CD4-positive, alpha-beta T cell (primary cell): Measurements from ENCODE around the gene SCAF1. TPM values are rescaled to one million over a fixed set of nuclear protein-coding genes. Genes with fewer than 3 reads are reported as not detected.

Source experiments
- ATAC-seq: fragments of 200-7000 bp; cut with Tn5 transposase; one replicate; pipeline ENCODE4 v1.10.0; 2022; ENCODE audit warnings: mild to moderate bottlenecking; ENCODE audit not compliant: poor library complexity
- CTCF ChIA-PET: fragments of 350-600 bp; sonication (Branson Sonifier 250); formaldehyde crosslinking; loops from one replicate; lab custom pipeline; 2021; ENCODE audit warnings: antibody characterized with exemption, inconsistent platforms; lab: Charles Lee
- POLR2A ChIA-PET: fragments of 350-600 bp; sonication (Branson Sonifier 250); formaldehyde crosslinking; loops from one replicate; lab custom pipeline; 2021; ENCODE audit warnings: antibody characterized with exemption, inconsistent platforms; lab: Charles Lee
- DNase-seq, 14 experiments: peaks; one replicate each; pipeline ENCODE4 v3.0.0-alpha.2; 2013 to 2020; ENCODE audit warnings: mixed read lengths in 2 of 14
- H3K27ac ChIP-seq, 2 donors: one replicate each; pipeline versions ENCODE4 v1.5.1 to v1.7.0; 2013; ENCODE audit warnings: low read length in 2 of 2, low read depth in 1 of 2, mild to moderate bottlenecking in 1 of 2
- H3K27me3 ChIP-seq, 2 experiments: 1 replicate in 1 of 2; 2 replicates in 1 of 2; pipeline versions ENCODE4 v1.6.1 to v1.7.0; 2013; ENCODE audit warnings: low read length in 2 of 2, control low read depth in 1 of 2, mild to moderate bottlenecking in 1 of 2, moderate library complexity in 1 of 2; ENCODE audit not compliant: insufficient read depth in 2 of 2, control insufficient read depth in 1 of 2
- H3K36me3 ChIP-seq: one replicate; pipeline ENCODE4 v1.6.1; 2013; ENCODE audit warnings: low read length, control low read depth; ENCODE audit not compliant: insufficient read depth
- H3K4me1 ChIP-seq: one replicate; pipeline ENCODE4 v1.6.1; 2013; ENCODE audit warnings: low read length, control low read depth; ENCODE audit not compliant: insufficient read depth
- H3K4me3 ChIP-seq: one replicate; pipeline ENCODE4 v1.5.1; 2013; ENCODE audit warnings: mild to moderate bottlenecking, low read length, moderate library complexity
- H3K9me3 ChIP-seq, 2 experiments: 1 replicate in 1 of 2; 2 replicates in 1 of 2; pipeline versions ENCODE4 v1.6.1 to v1.7.0; 2013; ENCODE audit warnings: low read length in 2 of 2, mild to moderate bottlenecking in 2 of 2, control low read depth in 1 of 2, moderate library complexity in 1 of 2; ENCODE audit not compliant: control insufficient read depth in 1 of 2, insufficient read depth in 1 of 2
- H3K27ac Mint-ChIP-seq: one replicate; pipeline ENCODE4 v1.8.0; 2020; ENCODE audit warnings: mixed read lengths
- H3K27me3 Mint-ChIP-seq: one replicate; pipeline ENCODE4 v1.8.0; 2021; ENCODE audit warnings: mixed read lengths
- H3K36me3 Mint-ChIP-seq: one replicate; pipeline ENCODE4 v1.8.0; 2021; ENCODE audit warnings: low read depth, mixed read lengths
- H3K4me1 Mint-ChIP-seq: one replicate; pipeline ENCODE4 v1.8.0; 2021; ENCODE audit warnings: low read depth, mixed read lengths
- H3K4me3 Mint-ChIP-seq: one replicate; pipeline ENCODE4 v1.8.0; 2020; ENCODE audit warnings: mild to moderate bottlenecking, mixed read lengths
- H3K9me3 Mint-ChIP-seq: one replicate; pipeline ENCODE4 v1.8.0; 2020; ENCODE audit warnings: mixed read lengths
- intact Hi-C, 2 experiments: fragments of 100-400 bp; cut with DNase I in 1 of 2; cut with micrococcal nuclease in 1 of 2; formaldehyde crosslinking; loops; one replicate each; pipeline versions ENCODE4 v1.15.1 to v1.9.0; 2023 to 2025; cut with DNase I, micrococcal nuclease
- total RNA-seq, 174 experiments: library from RNA in 2 of 174; stranded (reverse) in 2 of 174; gene quantifications; one replicate each; pipeline ENCODE4 v1.2.3 and lab custom pipeline; 2021 to 2026
- TF ChIP-seq, protein P1 (sequence below): fragments of 200-600 bp; IDR thresholded peaks from one replicate; pipeline ENCODE4 v1.8.0; 2022; ENCODE audit warnings: antibody characterized with exemption, mild to moderate bottlenecking

Gene SCAF1
- total RNA-seq, 2 experiments from 2014 or later: 30.6 to 34.8 TPM

DNA sequence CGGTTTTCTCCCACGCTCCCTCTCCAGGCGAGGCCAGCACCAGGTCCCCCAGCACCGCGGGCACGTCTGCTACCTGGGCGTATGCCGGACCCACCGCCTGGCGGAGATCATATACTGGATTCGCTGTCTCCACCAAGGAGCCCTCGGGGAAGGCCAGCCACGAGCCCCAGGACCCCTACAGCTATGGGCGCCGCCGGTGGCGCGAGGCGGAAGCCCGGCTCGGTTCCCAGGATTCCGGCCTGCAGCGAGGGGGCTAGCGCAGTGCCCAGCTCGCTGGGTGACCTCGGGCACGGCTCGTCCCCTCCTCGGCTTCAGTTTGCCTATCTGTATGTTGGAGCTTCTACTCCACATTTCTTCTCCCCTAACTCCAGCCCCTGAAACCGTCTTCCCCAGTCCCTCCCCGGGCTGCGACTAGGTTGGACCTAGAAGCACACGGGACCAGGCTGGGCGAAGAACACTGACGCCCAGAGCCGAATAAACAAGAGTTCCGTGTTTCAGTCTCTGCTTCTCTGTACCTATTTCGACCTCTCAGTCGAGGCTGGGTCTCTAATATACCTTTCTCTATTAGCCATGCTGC, 48.2 kb downstream of the SCAF1 start:
- TF ChIP-seq, protein P1, sequence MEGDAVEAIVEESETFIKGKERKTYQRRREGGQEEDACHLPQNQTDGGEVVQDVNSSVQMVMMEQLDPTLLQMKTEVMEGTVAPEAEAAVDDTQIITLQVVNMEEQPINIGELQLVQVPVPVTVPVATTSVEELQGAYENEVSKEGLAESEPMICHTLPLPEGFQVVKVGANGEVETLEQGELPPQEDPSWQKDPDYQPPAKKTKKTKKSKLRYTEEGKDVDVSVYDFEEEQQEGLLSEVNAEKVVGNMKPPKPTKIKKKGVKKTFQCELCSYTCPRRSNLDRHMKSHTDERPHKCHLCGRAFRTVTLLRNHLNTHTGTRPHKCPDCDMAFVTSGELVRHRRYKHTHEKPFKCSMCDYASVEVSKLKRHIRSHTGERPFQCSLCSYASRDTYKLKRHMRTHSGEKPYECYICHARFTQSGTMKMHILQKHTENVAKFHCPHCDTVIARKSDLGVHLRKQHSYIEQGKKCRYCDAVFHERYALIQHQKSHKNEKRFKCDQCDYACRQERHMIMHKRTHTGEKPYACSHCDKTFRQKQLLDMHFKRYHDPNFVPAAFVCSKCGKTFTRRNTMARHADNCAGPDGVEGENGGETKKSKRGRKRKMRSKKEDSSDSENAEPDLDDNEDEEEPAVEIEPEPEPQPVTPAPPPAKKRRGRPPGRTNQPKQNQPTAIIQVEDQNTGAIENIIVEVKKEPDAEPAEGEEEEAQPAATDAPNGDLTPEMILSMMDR: peak; percentile 22
- Mint-ChIP-seq H3K4me3 (peak overlapping the region; percentile 85), H3K4me1 (peaks cover 21% of the 10 kb centered on the region), H3K9me3 (no peaks in the 10 kb centered on the region), H3K27me3 (peaks cover 25% of the 10 kb centered on the region), H3K36me3 (peaks cover 29% of the 10 kb centered on the region), H3K27ac (peak overlapping the region; percentile 24)
- POLR2A ChIA-PET: interaction anchor here (1.5 to 2.0 kb wide), 4 partner anchors 9 to 76 kb away, joined by 3 to 6 read pairs (median 6); partner anchors contain the start of gene AP2A1
- intact Hi-C loops: loop anchor here in 1 of 2 experiments (1.0 kb wide), 1 partner anchor 23 kb away; no protein-coding TSS in a partner anchor
- Histone ChIP-seq H3K27me3 (peaks cover 14 to 15% of the 10 kb centered on the region in 2 experiments), H3K4me3 (peak overlapping the region; percentile 56), H3K36me3 (peaks cover 15% of the 10 kb centered on the region), H3K9me3 (peaks cover 0 to 5% of the 10 kb centered on the region in 2 experiments), H3K27ac (no peak overlapping the region), H3K4me1 (peaks cover 30% of the 10 kb centered on the region)
- peak; percentile 36 for ATAC-seq
- DNase-seq: no peak
- CTCF ChIA-PET: interaction anchor here (1.0 to 1.2 kb wide), 2 partner anchors 9 to 12 kb away, joined by 3 read pairs; no protein-coding TSS in a partner anchor

DNA sequence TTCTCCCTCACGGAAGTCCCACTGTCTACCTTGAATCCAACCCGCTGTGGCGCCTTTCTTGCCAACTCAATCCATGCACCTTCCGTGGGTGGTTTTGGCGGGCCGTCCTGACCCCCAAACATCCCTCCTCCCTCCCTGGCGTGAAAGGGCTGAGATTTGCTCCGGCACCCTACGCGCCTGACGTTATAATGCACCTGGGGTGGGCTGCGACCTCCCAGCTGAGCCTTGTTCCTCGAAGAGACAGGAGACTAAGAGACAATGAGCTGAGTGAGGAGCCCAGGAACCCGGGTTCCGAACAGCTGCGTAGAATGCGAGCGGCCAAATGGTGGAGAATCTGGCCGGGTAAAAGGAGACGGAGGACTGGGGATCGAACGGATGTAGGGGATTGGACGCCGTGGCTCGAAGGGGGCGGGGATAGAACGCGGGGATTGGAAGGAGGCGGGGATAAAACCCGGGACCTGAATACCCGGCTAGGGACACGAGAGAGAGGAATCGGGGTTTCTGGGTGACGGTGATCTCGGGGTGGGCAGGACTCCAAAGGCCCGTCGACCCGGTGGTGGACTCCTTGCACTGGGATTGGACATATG, 48.7 kb downstream of the SCAF1 start, which contains the start of gene CPT1C:
CPT1C (plus strand) TSS at position 461 of the 587 bp plus-strand sequence. CDS start 1,137 bp downstream, outside the sequence.
- CTCF ChIA-PET: interaction anchor here (1.2 kb wide), 1 partner anchor 10 kb away, joined by 3 read pairs; no protein-coding TSS in a partner anchor

More for the DNA sequence above, 48.7 kb downstream of the SCAF1 start, which contains the start of gene CPT1C:
- intact Hi-C loops: loop anchor here in 1 of 2 experiments (1.0 kb wide), 1 partner anchor 23 kb away; no protein-coding TSS in a partner anchor
- Mint-ChIP-seq H3K4me1 (peaks cover 21% of the 10 kb centered on the region), H3K4me3 (peak within 1 kb of the TSS; percentile 85), H3K27me3 (peaks cover 25% of the 10 kb centered on the region), H3K27ac (peak within 1 kb of the TSS; percentile 24), H3K9me3 (no peaks in the 10 kb centered on the region), H3K36me3 (peaks cover 24% of the 10 kb centered on the region)
- DNase-seq (peak in 11 of 14 experiments; percentile 27 to 79 (median 53)), ATAC-seq (peak; percentile 79)
- H3K27me3 ChIP-seq: peaks cover 14 to 15% of the 10 kb centered on the region in 2 experiments
- no peak within 1 kb of the TSS for H3K27ac ChIP-seq
- H3K9me3 ChIP-seq: peaks cover 0 to 5% of the 10 kb centered on the region in 2 experiments
- POLR2A ChIA-PET: interaction anchor here (1.5 to 2.0 kb wide), 3 partner anchors 15 to 75 kb away, joined by 5 to 6 read pairs (median 6); partner anchors contain the start of gene AP2A1
- TF ChIP-seq, protein P1: no peak
- H3K4me1 ChIP-seq: peaks cover 30% of the 10 kb centered on the region
- H3K4me3 ChIP-seq: peak within 1 kb of the TSS; percentile 56
- peaks cover 9% of the 10 kb centered on the region for H3K36me3 ChIP-seq
